ENCODE measurements around the gene ADGRB3.

DNA sequence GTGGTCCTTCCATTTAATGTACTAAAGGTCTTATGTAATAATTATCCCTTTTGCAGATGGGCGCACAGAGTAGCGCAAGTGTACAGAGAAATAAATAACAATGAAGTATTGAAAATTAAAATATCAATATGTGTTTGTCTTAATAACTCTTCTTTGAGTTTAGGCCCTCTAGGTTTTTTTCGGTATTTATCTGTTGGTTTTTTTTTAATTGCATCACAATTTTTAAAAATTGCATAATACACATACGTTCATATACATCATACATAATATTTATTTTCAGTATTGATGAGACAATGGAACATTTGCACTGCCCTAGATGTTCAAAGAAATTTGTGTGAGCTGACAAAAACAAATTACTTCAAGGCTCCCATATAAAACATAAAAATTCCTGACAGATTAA lies 15.1 kb downstream of the ADGRB3 start:
- TF ChIP-seq, protein P1, sequence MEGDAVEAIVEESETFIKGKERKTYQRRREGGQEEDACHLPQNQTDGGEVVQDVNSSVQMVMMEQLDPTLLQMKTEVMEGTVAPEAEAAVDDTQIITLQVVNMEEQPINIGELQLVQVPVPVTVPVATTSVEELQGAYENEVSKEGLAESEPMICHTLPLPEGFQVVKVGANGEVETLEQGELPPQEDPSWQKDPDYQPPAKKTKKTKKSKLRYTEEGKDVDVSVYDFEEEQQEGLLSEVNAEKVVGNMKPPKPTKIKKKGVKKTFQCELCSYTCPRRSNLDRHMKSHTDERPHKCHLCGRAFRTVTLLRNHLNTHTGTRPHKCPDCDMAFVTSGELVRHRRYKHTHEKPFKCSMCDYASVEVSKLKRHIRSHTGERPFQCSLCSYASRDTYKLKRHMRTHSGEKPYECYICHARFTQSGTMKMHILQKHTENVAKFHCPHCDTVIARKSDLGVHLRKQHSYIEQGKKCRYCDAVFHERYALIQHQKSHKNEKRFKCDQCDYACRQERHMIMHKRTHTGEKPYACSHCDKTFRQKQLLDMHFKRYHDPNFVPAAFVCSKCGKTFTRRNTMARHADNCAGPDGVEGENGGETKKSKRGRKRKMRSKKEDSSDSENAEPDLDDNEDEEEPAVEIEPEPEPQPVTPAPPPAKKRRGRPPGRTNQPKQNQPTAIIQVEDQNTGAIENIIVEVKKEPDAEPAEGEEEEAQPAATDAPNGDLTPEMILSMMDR (IDR thresholded peaks at IDR 0.05 in 2 of 3, conservative IDR thresholded peaks at IDR 0.05 in 1 of 3; ENCODE audit: control insufficient read depth in 2 of 3, extremely low read depth in 1 of 3, insufficient read depth in 1 of 3, low read depth in 3 of 3, low read length in 3 of 3) = no peak
- TF ChIP-seq LARP7 (IDR thresholded peaks at IDR 0.05) (no peak), EZH2 (IDR thresholded peaks at IDR 0.05; ENCODE audit: borderline replicate concordance, control insufficient read depth, low read depth, low read length) (no peak), ATF2 (IDR thresholded peaks at IDR 0.05; ENCODE audit: low read length) (no peak), FOS (IDR thresholded peaks at IDR 0.05; ENCODE audit: borderline replicate concordance, extremely low read depth, insufficient read length) (no peak), NFYB (IDR thresholded peaks at IDR 0.05; ENCODE audit: insufficient read depth, low read depth, low read length) (no peak), MYC (IDR thresholded peaks at IDR 0.05; ENCODE audit: insufficient read depth, insufficient read length, insufficient replicate concordance, low read length, severe bottlenecking) (no peak), RAD21 (IDR thresholded peaks at IDR 0.05; ENCODE audit: insufficient read depth, low read depth, low read length) (no peak), ZSCAN29 (IDR thresholded peaks at IDR 0.05) (no peak), ESRRA (IDR thresholded peaks at IDR 0.05; ENCODE audit: low read length) (no peak), TCF12 (IDR thresholded peaks at IDR 0.05; ENCODE audit: low read depth, low read length) (no peak), EGR1 (IDR thresholded peaks at IDR 0.05; ENCODE audit: borderline replicate concordance in 1 of 2, low read depth in 2 of 2, low read length in 2 of 2) (no peak)
- TF ChIP-seq, protein P2, sequence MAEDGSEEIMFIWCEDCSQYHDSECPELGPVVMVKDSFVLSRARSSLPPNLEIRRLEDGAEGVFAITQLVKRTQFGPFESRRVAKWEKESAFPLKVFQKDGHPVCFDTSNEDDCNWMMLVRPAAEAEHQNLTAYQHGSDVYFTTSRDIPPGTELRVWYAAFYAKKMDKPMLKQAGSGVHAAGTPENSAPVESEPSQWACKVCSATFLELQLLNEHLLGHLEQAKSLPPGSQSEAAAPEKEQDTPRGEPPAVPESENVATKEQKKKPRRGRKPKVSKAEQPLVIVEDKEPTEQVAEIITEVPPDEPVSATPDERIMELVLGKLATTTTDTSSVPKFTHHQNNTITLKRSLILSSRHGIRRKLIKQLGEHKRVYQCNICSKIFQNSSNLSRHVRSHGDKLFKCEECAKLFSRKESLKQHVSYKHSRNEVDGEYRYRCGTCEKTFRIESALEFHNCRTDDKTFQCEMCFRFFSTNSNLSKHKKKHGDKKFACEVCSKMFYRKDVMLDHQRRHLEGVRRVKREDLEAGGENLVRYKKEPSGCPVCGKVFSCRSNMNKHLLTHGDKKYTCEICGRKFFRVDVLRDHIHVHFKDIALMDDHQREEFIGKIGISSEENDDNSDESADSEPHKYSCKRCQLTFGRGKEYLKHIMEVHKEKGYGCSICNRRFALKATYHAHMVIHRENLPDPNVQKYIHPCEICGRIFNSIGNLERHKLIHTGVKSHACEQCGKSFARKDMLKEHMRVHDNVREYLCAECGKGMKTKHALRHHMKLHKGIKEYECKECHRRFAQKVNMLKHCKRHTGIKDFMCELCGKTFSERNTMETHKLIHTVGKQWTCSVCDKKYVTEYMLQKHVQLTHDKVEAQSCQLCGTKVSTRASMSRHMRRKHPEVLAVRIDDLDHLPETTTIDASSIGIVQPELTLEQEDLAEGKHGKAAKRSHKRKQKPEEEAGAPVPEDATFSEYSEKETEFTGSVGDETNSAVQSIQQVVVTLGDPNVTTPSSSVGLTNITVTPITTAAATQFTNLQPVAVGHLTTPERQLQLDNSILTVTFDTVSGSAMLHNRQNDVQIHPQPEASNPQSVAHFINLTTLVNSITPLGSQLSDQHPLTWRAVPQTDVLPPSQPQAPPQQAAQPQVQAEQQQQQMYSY (CRISPR knock-in tag; IDR thresholded peaks at IDR 0.05) = no peak
- TF ChIP-seq, protein P3, sequence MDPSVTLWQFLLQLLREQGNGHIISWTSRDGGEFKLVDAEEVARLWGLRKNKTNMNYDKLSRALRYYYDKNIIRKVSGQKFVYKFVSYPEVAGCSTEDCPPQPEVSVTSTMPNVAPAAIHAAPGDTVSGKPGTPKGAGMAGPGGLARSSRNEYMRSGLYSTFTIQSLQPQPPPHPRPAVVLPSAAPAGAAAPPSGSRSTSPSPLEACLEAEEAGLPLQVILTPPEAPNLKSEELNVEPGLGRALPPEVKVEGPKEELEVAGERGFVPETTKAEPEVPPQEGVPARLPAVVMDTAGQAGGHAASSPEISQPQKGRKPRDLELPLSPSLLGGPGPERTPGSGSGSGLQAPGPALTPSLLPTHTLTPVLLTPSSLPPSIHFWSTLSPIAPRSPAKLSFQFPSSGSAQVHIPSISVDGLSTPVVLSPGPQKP (IDR thresholded peaks at IDR 0.05; ENCODE audit: low read depth, low read length) = no peak
